GM21576 (cell line): ENCODE measurements around the gene CD300A.
"Not testable (repeated sequence)": the region's sequence is repeated elsewhere in the genome, so short reads cannot be mapped to it uniquely, and the experiment has no call there.

ENCODE experiments used
- ATAC-seq: cut with Tn5 transposase; IDR thresholded peaks from one replicate; pipeline ENCODE4 v1.9.1; 2021; ENCODE audit warnings: mild to moderate bottlenecking, moderate library complexity; ENCODE audit not compliant: unreplicated experiment

CD300A gene

GRCh38 chr17:74478420-74479100 is 12.1 kb downstream of the CD300A start:
- ATAC-seq: no peak

- ATAC-seq: no peak
Observed at GRCh38 chr17:74480290-74480689, 13.9 kb downstream of the CD300A start.

DNA sequence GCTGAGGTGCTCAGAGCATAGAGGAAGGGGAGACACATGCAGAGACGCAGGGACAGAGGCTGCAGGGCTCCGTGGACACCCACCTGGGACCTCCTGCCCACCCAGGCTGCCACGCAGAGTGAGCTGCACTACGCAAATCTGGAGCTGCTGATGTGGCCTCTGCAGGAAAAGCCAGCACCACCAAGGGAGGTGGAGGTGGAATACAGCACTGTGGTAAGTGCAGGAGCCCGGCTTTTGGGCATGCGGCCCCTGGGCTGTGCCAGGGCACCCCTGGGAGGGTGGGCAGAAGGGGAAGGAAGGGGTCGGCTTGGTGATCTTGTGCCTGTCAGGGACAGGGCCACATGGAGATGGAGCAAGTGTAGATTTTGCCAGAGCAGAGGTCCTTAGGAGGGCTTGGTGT is 15.2 kb downstream of the CD300A start:
- no peak for ATAC-seq

GRCh38 chr17:74484066-74484465 is 17.6 kb downstream of the CD300A start:
- ATAC-seq: no peak

DNA sequence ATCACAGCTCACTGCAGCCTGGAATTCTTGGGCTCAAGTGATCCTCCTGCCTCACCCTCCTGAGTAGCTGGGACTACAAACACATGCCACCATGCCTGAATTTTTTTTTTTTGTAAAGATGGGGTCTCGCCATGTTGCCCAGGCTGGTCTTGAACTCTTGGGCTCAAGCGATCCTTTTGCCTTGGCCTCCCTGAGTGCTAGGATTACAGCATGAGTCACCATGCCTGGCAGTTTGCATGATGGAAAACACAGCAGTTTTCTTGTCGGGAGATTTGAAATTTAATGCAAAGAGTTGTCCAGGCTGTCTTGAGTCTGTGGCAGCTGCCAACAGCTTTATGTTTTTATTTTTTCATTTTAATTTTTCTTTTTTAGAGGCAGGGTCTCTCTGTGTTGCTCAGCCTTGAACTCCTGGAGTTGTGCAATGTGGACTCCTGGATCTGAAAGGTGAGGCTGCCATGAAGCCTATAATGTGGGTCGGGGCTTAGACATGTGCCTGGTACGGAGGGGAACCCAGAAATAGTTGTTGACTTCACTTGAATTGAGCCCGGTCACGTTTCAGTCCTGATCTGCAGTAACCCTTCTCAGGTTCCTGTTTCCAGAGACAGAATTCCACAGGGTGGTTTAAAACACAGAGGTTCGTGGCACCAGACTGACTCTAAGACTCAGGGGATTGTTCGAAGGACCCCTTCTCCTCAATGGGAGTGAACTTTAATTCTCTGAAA is 18.7 kb downstream of the CD300A start:
- ATAC-seq: no peak

DNA sequence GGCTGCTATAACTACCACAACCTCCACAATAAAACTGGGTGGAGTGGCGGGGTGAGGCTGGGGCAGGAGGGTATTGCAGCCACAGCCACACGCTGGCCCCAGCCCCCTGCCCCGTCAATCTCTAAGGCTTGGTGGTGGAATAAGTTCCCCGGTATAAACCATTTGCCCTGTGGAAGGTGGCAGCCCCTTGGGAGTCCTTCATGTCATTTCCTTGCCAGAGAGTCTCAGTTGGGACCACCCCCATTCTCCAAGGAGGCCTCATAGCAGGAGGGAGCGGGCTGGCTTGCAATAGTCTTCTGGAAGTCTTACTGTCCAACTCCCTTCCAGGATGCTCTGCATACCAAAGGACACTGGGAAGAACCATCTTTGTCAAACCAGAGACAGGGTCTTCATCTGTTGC is 19.4 kb downstream of the CD300A start:
- ATAC-seq: no peak

GRCh38 chr17:74488276-74488675 is 21.8 kb downstream of the CD300A start:
- not testable (repeated sequence) for ATAC-seq

- no peak for ATAC-seq
Observed at GRCh38 chr17:74490716-74491115, 24.3 kb downstream of the CD300A start.

DNA sequence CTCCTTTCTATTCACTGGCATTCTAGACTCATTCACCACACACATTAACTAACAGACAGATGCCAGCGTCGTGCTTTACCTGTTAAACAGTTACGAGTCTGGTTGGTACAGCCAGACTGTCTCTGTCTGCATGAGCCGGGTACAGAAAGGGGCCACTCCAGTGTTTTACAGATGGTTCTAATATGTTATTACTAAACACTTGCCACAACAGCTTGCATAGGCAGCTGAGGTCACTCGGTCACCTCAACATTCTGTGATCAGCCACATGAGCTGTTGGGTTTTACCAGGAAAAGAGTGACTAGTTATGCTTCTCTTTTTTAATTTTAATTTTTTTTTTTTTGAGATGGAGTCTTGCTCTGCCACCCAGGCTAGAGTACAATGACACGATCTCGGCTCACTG is 25.2 kb downstream of the CD300A start:
- ATAC-seq: no peak

DNA sequence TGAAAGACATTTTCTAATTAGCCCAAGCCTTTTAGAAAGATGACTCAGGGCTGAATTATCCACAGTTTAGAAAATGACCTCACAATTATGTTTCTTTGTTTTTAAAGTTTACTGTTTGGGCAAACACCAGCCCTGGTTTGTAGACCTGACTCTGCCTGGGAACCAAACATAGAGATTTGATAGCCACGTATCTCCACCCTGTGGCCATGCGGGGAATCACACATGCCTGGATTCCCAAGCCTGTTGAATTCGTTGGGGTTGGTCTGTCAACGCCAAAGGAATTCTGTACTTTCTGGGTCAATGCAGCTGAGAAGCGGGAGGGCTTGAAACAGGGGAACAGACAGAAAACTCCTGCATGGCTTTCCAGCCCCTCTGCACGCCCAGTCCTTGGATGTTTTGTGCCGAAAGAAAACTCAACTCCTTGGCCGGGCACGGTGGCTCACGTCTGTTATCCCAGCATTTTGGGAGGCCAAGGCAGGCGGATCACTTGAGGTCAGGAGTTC is 26.9 kb downstream of the CD300A start:
- no peak for ATAC-seq

- no peak for ATAC-seq
Observed at GRCh38 chr17:74497471-74497870, 31.0 kb downstream of the CD300A start.

DNA sequence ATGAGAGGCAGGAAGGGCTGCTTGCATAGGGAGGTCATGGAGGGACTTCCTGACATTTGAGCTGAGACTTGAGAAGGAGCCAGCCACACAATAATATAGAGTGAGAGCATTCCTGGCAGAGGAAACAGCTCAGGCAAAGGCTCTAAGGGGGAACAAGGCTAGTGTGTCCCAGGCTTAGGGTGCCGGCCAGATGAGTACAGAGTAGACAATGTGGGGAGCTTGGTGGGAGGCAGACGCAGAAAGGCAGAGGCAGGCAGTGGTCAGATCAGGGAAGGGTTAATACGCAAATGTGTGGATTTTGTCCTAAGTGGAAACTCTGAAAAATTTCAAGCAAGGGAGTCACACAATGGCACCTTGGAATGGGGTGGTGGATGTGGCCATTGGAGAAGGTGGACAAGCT is 33.6 kb downstream of the CD300A start:
- ATAC-seq: no peak

- ATAC-seq: no peak
Observed at GRCh38 chr17:74502861-74503260, 36.4 kb downstream of the CD300A start.

DNA sequence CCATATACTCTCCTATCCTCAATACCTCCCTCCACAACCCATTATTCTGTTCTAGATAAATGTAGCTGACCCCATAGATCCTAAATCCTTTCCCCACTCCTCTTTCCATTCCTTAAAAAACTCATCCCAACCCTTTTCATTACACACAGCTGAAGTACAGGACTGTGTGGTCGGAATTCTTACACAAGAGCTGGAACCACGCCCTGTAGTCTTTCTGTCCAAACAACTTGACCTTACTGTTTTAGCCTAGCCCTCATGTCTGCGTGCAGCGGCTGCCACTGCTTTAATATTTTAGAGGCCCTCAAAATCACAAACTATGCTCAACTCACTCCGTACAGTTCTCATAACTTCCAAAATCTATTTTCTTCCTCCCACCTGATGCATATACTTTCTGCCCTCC is 37.5 kb downstream of the CD300A start:
- not testable (repeated sequence) for ATAC-seq

DNA sequence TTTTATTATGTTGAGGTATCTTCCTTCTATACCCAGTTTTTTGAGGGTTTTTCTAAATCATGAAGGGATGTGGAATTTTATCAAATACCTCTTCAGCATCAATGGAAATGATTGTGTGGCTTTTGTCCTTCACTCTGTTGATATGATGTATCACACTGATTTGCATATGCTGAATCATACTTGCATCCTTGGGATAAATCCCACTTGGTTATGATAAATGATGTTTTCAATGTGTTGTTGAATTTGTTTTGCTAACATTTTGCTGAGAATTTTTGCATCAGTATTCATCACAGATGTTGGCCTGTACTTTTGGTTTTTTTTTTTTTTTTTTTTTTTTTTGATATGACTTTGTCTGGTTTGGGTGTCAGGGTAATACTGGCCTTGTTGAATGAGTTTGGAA is 41.7 kb downstream of the CD300A start:
- ATAC-seq: no peak

DNA sequence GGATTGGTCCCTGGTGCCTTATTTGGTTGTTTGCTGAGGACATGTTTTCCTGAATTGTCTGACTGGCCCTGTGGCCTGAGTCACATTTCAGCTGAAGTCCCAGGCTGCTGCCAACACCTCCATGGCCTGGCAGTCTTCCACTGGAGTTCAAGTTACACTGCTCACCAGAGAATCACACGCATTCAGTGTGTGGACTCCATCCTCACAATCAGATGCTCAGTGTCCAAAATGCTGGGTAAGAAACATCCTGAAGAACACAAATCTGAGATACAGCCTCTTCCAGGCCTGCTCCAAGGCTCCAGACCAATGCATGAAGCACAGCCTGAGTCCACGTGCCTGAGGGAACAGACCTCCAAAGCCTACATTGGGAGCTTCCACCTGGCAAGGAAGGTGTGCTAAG is 45.6 kb downstream of the CD300A start:
- ATAC-seq: no peak

GRCh38 chr17:74512624-74513091 is 46.2 kb downstream of the CD300A start:
- peak; percentile 62 for ATAC-seq

GRCh38 chr17:74513987-74514631 is 47.7 kb downstream of the CD300A start:
- ATAC-seq: no peak

- no peak for ATAC-seq
Observed at GRCh38 chr17:74514632-74515334, 48.3 kb downstream of the CD300A start.

GRCh38 chr17:74515941-74516340 is 49.5 kb downstream of the CD300A start:
- ATAC-seq: no peak
